ENCODE results near the gene RFX4. TPM values are rescaled to one million over a fixed set of nuclear protein-coding genes. Genes with fewer than 3 reads are reported as not detected.

Gene RFX4
- total and polyA plus RNA-seq, 10 of the 15 experiments (the other 5 are each of a cell fraction or from before 2014, with no cell fraction given): 0.02 to 0.23 TPM; not detected in 8

DNA sequence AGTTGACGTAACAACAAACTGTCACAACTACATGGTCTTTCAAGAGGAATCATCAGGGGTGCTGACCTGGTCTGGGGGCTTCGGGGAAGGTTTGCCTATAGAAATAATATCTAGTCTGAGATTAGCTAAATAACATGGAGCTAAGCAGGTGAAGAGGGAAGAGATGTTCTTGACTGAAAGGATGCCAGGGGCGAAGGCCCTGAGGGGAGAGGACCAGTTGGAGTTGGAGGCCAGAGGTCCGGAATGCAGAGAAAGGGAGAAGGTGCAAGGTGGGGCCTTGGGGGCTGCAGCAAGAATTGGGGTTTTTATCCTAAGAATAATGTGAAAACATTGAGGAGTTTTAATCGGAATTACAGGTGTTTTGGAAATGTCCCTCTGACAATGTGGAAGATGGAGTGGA lies 123.2 kb downstream of the RFX4 start:
- intact Hi-C loops (cut with micrococcal nuclease; ENCODE audit: unreplicated experiment): no loop called here
- no peak for FAIRE-seq
- POLR2A ChIA-PET: no interaction called here

More for the DNA sequence above, 123.2 kb downstream of the RFX4 start:
- TF ChIP-seq HDAC2 (IDR thresholded peaks at IDR 0.05) (no peak), FOS (IDR thresholded peaks at IDR 0.05; ENCODE audit: borderline replicate concordance, extremely low read depth, insufficient read length) (no peak), NFYA (IDR thresholded peaks at IDR 0.05; ENCODE audit: borderline replicate concordance, low read depth, low read length) (no peak), MYC (IDR thresholded peaks at IDR 0.05; ENCODE audit: insufficient read depth, insufficient read length, insufficient replicate concordance, low read length, severe bottlenecking) (no peak), PAX5 (IDR thresholded peaks at IDR 0.05; ENCODE audit: borderline replicate concordance, low read depth, low read length) (no peak), ZZZ3 (IDR thresholded peaks at IDR 0.05; ENCODE audit: control insufficient read depth, insufficient read length, low read depth) (no peak), POLR2A (IDR thresholded peaks at IDR 0.05; ENCODE audit: low read depth, low read length) (no peak), NR2F1 (conservative IDR thresholded peaks at IDR 0.05) (no peak), WRNIP1 (IDR thresholded peaks at IDR 0.05; ENCODE audit: borderline replicate concordance, low read depth, low read length) (no peak)
- TF ChIP-seq, protein P1, sequence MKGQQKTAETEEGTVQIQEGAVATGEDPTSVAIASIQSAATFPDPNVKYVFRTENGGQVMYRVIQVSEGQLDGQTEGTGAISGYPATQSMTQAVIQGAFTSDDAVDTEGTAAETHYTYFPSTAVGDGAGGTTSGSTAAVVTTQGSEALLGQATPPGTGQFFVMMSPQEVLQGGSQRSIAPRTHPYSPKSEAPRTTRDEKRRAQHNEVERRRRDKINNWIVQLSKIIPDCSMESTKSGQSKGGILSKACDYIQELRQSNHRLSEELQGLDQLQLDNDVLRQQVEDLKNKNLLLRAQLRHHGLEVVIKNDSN (IDR thresholded peaks at IDR 0.05; ENCODE audit: borderline replicate concordance, extremely low read length, insufficient read depth, low read depth, low read length): no peak
- TF ChIP-seq, protein P2, sequence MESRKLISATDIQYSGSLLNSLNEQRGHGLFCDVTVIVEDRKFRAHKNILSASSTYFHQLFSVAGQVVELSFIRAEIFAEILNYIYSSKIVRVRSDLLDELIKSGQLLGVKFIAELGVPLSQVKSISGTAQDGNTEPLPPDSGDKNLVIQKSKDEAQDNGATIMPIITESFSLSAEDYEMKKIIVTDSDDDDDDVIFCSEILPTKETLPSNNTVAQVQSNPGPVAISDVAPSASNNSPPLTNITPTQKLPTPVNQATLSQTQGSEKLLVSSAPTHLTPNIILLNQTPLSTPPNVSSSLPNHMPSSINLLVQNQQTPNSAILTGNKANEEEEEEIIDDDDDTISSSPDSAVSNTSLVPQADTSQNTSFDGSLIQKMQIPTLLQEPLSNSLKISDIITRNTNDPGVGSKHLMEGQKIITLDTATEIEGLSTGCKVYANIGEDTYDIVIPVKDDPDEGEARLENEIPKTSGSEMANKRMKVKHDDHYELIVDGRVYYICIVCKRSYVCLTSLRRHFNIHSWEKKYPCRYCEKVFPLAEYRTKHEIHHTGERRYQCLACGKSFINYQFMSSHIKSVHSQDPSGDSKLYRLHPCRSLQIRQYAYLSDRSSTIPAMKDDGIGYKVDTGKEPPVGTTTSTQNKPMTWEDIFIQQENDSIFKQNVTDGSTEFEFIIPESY (IDR thresholded peaks at IDR 0.05): no peak
- TF ChIP-seq, protein P3, sequence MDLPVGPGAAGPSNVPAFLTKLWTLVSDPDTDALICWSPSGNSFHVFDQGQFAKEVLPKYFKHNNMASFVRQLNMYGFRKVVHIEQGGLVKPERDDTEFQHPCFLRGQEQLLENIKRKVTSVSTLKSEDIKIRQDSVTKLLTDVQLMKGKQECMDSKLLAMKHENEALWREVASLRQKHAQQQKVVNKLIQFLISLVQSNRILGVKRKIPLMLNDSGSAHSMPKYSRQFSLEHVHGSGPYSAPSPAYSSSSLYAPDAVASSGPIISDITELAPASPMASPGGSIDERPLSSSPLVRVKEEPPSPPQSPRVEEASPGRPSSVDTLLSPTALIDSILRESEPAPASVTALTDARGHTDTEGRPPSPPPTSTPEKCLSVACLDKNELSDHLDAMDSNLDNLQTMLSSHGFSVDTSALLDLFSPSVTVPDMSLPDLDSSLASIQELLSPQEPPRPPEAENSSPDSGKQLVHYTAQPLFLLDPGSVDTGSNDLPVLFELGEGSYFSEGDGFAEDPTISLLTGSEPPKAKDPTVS (IDR thresholded peaks at IDR 0.05; ENCODE audit: low read depth, low read length): no peak
- Histone ChIP-seq H3K27ac (ENCODE audit: control insufficient read depth, insufficient read depth) (no peak overlapping the region), H4K20me1 (ENCODE audit: control insufficient read depth, insufficient read depth) (no peaks in the 10 kb centered on the region), H3K79me2 (ENCODE audit: control insufficient read depth, insufficient read depth, low read length) (no peaks in the 10 kb centered on the region), H2AFZ (ENCODE audit: control insufficient read depth, low read depth, low read length) (no peak overlapping the region), H3K9me3 (replicated peaks; ENCODE audit: control insufficient read depth, insufficient read depth, low read length) (peaks cover 2% of the 10 kb centered on the region; the same call in 1 of the 3 replicates), H3K4me3 (no peak overlapping the region), H3K4me2 (ENCODE audit: control insufficient read depth, insufficient read depth) (no peak overlapping the region), H3K27me3 (replicated peaks in 1 of 2; ENCODE audit: control insufficient read depth in 2 of 2, insufficient read depth in 2 of 2, low read length in 1 of 2) (peaks cover 0 to 2% of the 10 kb centered on the region in 2 experiments; a peak in 1 of 4 replicates), H3K9ac (ENCODE audit: control insufficient read depth, insufficient read depth, low read length) (no peak overlapping the region), H3K36me3 (ENCODE audit: control insufficient read depth in 2 of 2, insufficient read depth in 2 of 2, low read length in 1 of 2) (no peaks in the 10 kb centered on the region), H3K4me1 (ENCODE audit: control insufficient read depth, insufficient read depth, low read length) (no peaks in the 10 kb centered on the region)
- BruUV-seq (replicated peaks): no TSS peak
- WGBS (ENCODE audit: insufficient coverage, insufficient replicate concordance, low lambda C conversion rate, missing lambda C conversion rate): 16% methylated on average over 5 of the region's 5 CpGs
- DNase-seq (ENCODE audit: low read depth, low spot score): no peak
- in situ Hi-C loops (cut with MboI): no loop called here
- ChIA-PET RAD21 (ENCODE audit: unreplicated experiment) (no interaction called here), SMC1A (ENCODE audit: uncharacterized antibody, unreplicated experiment) (no interaction called here), CTCF (interaction anchor here (0.7 kb wide), 1 partner anchor 119 kb away, joined by 3 read pairs; no protein-coding TSS in a partner anchor)
- no peak for ATAC-seq

All from GM12878 (cell line).